Neural cell (in vitro differentiated cells): ENCODE results near the gene GAB1. TPM values are rescaled to one million over a fixed set of nuclear protein-coding genes. Genes with fewer than 3 reads are reported as not detected.

ENCODE experiments used
- H2AFZ ChIP-seq: fragments of 200-600, 300-800 bp; sonication (generic), shearing (Covaris generic); 2 replicates; pipeline ENCODE4 v1.6.0; 2014; ENCODE audit warnings: low read depth, mild to moderate bottlenecking, antibody characterized with exemption, low read length, moderate library complexity
- H3F3A ChIP-seq: fragments of 200-600 bp; shearing (Covaris generic); 2 replicates; pipeline ENCODE4 v1.6.1; 2016; ENCODE audit warnings: mild to moderate bottlenecking, moderate library complexity, mixed read lengths, antibody characterized with exemption, low read length; ENCODE audit not compliant: insufficient read depth, poor library complexity, severe bottlenecking
- H3K27ac ChIP-seq: fragments of 200-600, 300-800 bp; sonication (generic), shearing (Covaris generic); 2 replicates; pipeline ENCODE4 v1.5.1; 2014; ENCODE audit warnings: mild to moderate bottlenecking, low read length, moderate library complexity
- H3K27me3 ChIP-seq: fragments of 300-800, 200-600 bp; sonication (generic), shearing (Covaris generic); 2 replicates; pipeline ENCODE4 v1.6.0; 2014; ENCODE audit warnings: mild to moderate bottlenecking, low read depth, low read length, moderate library complexity; ENCODE audit not compliant: insufficient read depth
- H3K36me3 ChIP-seq: fragments of 300-800, 200-600 bp; sonication (generic), shearing (Covaris generic); 2 replicates; pipeline ENCODE4 v1.5.1; 2014; ENCODE audit warnings: mild to moderate bottlenecking, antibody characterized with exemption, low read length, moderate library complexity; ENCODE audit not compliant: insufficient read depth
- H3K4me2 ChIP-seq: fragments of 300-800, 200-600 bp; sonication (generic), shearing (Covaris generic); 2 replicates; pipeline ENCODE4 v1.6.0; 2014; ENCODE audit warnings: mild to moderate bottlenecking, low read length
- H3K4me3 ChIP-seq: fragments of 300-800, 200-600 bp; sonication (generic), shearing (Covaris generic); 2 replicates; pipeline ENCODE4 v1.5.1; 2014; ENCODE audit warnings: mild to moderate bottlenecking, low read length, moderate library complexity
- H3K79me2 ChIP-seq: fragments of 200-600 bp; shearing (Covaris generic); replicated peaks from 2 replicates; pipeline ENCODE4 v1.6.0; 2014; ENCODE audit warnings: mild to moderate bottlenecking, low read length, moderate library complexity; ENCODE audit not compliant: insufficient read depth
- H3K9ac ChIP-seq: fragments of 300-800, 200-600 bp; sonication (generic), shearing (Covaris generic); 2 replicates; pipeline ENCODE4 v1.6.1; 2016; ENCODE audit warnings: mild to moderate bottlenecking, low read length, mixed read lengths
- H3K9me2 ChIP-seq: fragments of 200-600 bp; shearing (Covaris generic); 2 replicates; pipeline ENCODE4 v1.6.1; 2016; ENCODE audit warnings: mild to moderate bottlenecking, low read length, mixed read lengths; ENCODE audit not compliant: insufficient read depth
- H3K9me3 ChIP-seq: fragments of 200-600, 300-800 bp; sonication (generic), shearing (Covaris generic); 2 replicates; pipeline ENCODE4 v1.6.1; 2016; ENCODE audit warnings: mild to moderate bottlenecking, mixed run types, low read length, moderate library complexity, mixed read lengths
- H4K20me1 ChIP-seq: fragments of 200-600 bp; shearing (Covaris generic); 2 replicates; pipeline ENCODE4 v1.6.1; 2016; ENCODE audit warnings: mild to moderate bottlenecking, mixed run types; ENCODE audit not compliant: insufficient read depth
- CTCF ChIP-seq: fragments of 450-650 bp; IDR thresholded peaks from 2 replicates; pipeline ENCODE4 v1.5.1; 2014; ENCODE audit warnings: antibody characterized with exemption, mild to moderate bottlenecking, moderate library complexity; ENCODE audit not compliant: poor library complexity, severe bottlenecking
- EP300 ChIP-seq: fragments of 450-650 bp; conservative IDR thresholded peaks from 2 replicates; pipeline ENCODE4 v1.6.1; 2014; ENCODE audit warnings: antibody characterized with exemption, mild to moderate bottlenecking, moderate library complexity; ENCODE audit not compliant: poor library complexity, severe bottlenecking
- EZH2 ChIP-seq: fragments of 200-600, 300-800 bp; shearing (Covaris generic), sonication (generic); IDR thresholded peaks from 2 replicates; pipeline ENCODE4 v1.6.1; 2014; ENCODE audit warnings: antibody characterized with exemption, low read length, borderline replicate concordance, mild to moderate bottlenecking; ENCODE audit not compliant: insufficient read depth, poor library complexity, severe bottlenecking
- MXI1 ChIP-seq: fragments of 450-650 bp; conservative IDR thresholded peaks from 2 replicates; pipeline ENCODE4 v1.6.1; 2014; ENCODE audit warnings: antibody characterized with exemption, mild to moderate bottlenecking; ENCODE audit not compliant: poor library complexity, severe bottlenecking
- POLR2AphosphoS5 ChIP-seq: IDR thresholded peaks from 2 replicates; pipeline ENCODE4 v1.6.1; 2012
- RAD21 ChIP-seq: fragments of 450-650 bp; conservative IDR thresholded peaks from 2 replicates; pipeline ENCODE4 v1.6.1; 2014; ENCODE audit warnings: antibody characterized with exemption, mild to moderate bottlenecking, moderate library complexity
- SMC3 ChIP-seq: fragments of 450-650 bp; conservative IDR thresholded peaks from 2 replicates; pipeline ENCODE4 v1.6.1; 2014; ENCODE audit warnings: antibody characterized with exemption, mild to moderate bottlenecking, moderate library complexity; ENCODE audit not compliant: poor library complexity
- TAF1 ChIP-seq: IDR thresholded peaks from 2 replicates; pipeline ENCODE4 v1.6.1; 2012; ENCODE audit warnings: low read depth
- polyA plus RNA-seq: library from polyadenylated mRNA; depleted of rRNA; stranded (reverse); fragments of >200 nt; gene quantifications from 2 replicates; pipeline ENCODE4 v1.2.3, GENCODE V29; 2014
- TF ChIP-seq, protein P1 (sequence below): IDR thresholded peaks from 2 replicates; pipeline ENCODE4 v1.6.1; 2012; ENCODE audit warnings: borderline replicate concordance

GAB1 gene
- polyA plus RNA-seq, 1 donor from 2014 or later = 2.4 TPM

GRCh38 chr4:143481361-143481760 lies 144.7 kb downstream of the GAB1 start:
- H4K20me1 ChIP-seq = no peaks in the 10 kb centered on the region
- H3K27ac ChIP-seq = no peak overlapping the region
- H3K4me3 ChIP-seq = no peak overlapping the region
- no peak overlapping the region for H3K9ac ChIP-seq
- H3K4me2 ChIP-seq = no peak overlapping the region
- TF ChIP-seq TAF1 = no peak
- no peak for TF ChIP-seq SMC3
- TF ChIP-seq RAD21 = no peak
- TF ChIP-seq EZH2 = no peak
- TF ChIP-seq, protein P1, sequence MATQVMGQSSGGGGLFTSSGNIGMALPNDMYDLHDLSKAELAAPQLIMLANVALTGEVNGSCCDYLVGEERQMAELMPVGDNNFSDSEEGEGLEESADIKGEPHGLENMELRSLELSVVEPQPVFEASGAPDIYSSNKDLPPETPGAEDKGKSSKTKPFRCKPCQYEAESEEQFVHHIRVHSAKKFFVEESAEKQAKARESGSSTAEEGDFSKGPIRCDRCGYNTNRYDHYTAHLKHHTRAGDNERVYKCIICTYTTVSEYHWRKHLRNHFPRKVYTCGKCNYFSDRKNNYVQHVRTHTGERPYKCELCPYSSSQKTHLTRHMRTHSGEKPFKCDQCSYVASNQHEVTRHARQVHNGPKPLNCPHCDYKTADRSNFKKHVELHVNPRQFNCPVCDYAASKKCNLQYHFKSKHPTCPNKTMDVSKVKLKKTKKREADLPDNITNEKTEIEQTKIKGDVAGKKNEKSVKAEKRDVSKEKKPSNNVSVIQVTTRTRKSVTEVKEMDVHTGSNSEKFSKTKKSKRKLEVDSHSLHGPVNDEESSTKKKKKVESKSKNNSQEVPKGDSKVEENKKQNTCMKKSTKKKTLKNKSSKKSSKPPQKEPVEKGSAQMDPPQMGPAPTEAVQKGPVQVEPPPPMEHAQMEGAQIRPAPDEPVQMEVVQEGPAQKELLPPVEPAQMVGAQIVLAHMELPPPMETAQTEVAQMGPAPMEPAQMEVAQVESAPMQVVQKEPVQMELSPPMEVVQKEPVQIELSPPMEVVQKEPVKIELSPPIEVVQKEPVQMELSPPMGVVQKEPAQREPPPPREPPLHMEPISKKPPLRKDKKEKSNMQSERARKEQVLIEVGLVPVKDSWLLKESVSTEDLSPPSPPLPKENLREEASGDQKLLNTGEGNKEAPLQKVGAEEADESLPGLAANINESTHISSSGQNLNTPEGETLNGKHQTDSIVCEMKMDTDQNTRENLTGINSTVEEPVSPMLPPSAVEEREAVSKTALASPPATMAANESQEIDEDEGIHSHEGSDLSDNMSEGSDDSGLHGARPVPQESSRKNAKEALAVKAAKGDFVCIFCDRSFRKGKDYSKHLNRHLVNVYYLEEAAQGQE = no peak
- H3K9me3 ChIP-seq = no peaks in the 10 kb centered on the region
- no peaks in the 10 kb centered on the region for H3K9me2 ChIP-seq
- no peaks in the 10 kb centered on the region for H3K36me3 ChIP-seq
- no peak overlapping the region for H2AFZ ChIP-seq
- H3F3A ChIP-seq = no peaks in the 10 kb centered on the region
- H3K27me3 ChIP-seq = no peaks in the 10 kb centered on the region
- no peaks in the 10 kb centered on the region for H3K79me2 ChIP-seq

DNA sequence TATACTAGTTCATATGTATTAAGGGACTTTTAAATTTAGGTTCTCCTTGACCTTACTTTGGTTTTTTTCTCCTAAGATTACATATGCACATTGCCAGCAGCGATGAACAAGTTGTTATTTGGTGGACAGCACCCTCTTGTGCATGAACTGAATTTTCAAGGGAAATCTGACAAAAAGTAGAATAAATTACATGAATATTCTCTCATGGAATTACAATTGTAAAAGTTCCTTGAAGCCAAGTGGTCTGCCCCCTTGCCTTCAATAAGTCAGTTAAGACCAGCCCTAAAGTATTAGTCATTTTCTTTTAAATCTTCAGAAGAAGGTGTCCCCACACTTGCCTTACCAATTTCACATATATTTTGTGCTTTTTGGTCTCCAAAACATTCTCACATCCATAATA lies 146.2 kb downstream of the GAB1 start:
- H3K79me2 ChIP-seq = no peaks in the 10 kb centered on the region
- no peaks in the 10 kb centered on the region for H3K9me2 ChIP-seq
- no peaks in the 10 kb centered on the region for H3F3A ChIP-seq
- H3K9ac ChIP-seq = no peak overlapping the region
- no peak overlapping the region for H3K4me3 ChIP-seq
- H3K27me3 ChIP-seq = no peaks in the 10 kb centered on the region
- TF ChIP-seq, protein P1 = no peak
- TF ChIP-seq EZH2 (no peak), MXI1 (no peak), RAD21 (peak; percentile 75), EP300 (no peak), SMC3 (peak; percentile 73), TAF1 (no peak), CTCF (peak; percentile 70), POLR2AphosphoS5 (no peak)
- H4K20me1 ChIP-seq = no peaks in the 10 kb centered on the region
- H2AFZ ChIP-seq = no peak overlapping the region
- no peak overlapping the region for H3K27ac ChIP-seq
- H3K9me3 ChIP-seq = no peaks in the 10 kb centered on the region
- no peaks in the 10 kb centered on the region for H3K36me3 ChIP-seq
- H3K4me2 ChIP-seq = no peak overlapping the region
